ENCODE data around the gene VPS8. TPM values are rescaled to one million over a fixed set of nuclear protein-coding genes. Genes with fewer than 3 reads are reported as not detected.

Gene VPS8
- total RNA-seq, 4 donors from 2014 or later: 46.3 to 76.9 (median 59.3) TPM

GRCh38 chr3:184942735-184943134, 130.8 kb downstream of the VPS8 start:
- Histone ChIP-seq H3K27ac (no peak overlapping the region), H3K9me3 (no peaks in the 10 kb centered on the region), H3K4me1 (no peaks in the 10 kb centered on the region), H3K36me3 (peaks cover 0 to 53% (median 0%) of the 10 kb centered on the region in 3 donors), H3K4me3 (no peak overlapping the region), H3K27me3 (no peaks in the 10 kb centered on the region)
- no peak for DNase-seq (ENCODE audit: low spot score in 2 of 2)
- 86 to 94% methylated on average over 3 of the region's 3 CpGs for WGBS, 2 donors
- no peak for TF ChIP-seq CTCF (IDR thresholded peaks at IDR 0.05)
- TF ChIP-seq EP300 (IDR thresholded peaks at IDR 0.05): no peak
- no peak for TF ChIP-seq POLR2A (IDR thresholded peaks at IDR 0.05)

GRCh38 chr3:184944241-184944640, 132.3 kb downstream of the VPS8 start:
- Histone ChIP-seq H3K27me3 (no peaks in the 10 kb centered on the region), H3K36me3 (peaks cover 0 to 44% (median 0%) of the 10 kb centered on the region in 3 donors), H3K4me1 (no peaks in the 10 kb centered on the region), H3K9me3 (no peaks in the 10 kb centered on the region), H3K27ac (no peak overlapping the region), H3K4me3 (no peak overlapping the region)
- no peak for TF ChIP-seq POLR2A (IDR thresholded peaks at IDR 0.05)
- TF ChIP-seq CTCF (IDR thresholded peaks at IDR 0.05): no peak
- TF ChIP-seq EP300 (IDR thresholded peaks at IDR 0.05): no peak
- 66 to 74% methylated on average over 3 of the region's 3 CpGs for WGBS, 2 donors
- DNase-seq (ENCODE audit: low spot score in 2 of 2): no peak

- peaks cover 0 to 48% (median 0%) of the 10 kb centered on the region in 3 donors for H3K36me3 ChIP-seq
- no peak for DNase-seq (ENCODE audit: low spot score in 2 of 2)
- H3K27me3 ChIP-seq: no peaks in the 10 kb centered on the region
- no peaks in the 10 kb centered on the region for H3K4me1 ChIP-seq
- no peak overlapping the region for H3K27ac ChIP-seq
- no peak overlapping the region for H3K4me3 ChIP-seq
- TF ChIP-seq CTCF (IDR thresholded peaks at IDR 0.05) (no peak), EP300 (IDR thresholded peaks at IDR 0.05) (no peak), POLR2A (IDR thresholded peaks at IDR 0.05) (no peak)
- 86 to 96% methylated on average over 7 of the region's 7 CpGs for WGBS, 2 donors
- no peaks in the 10 kb centered on the region for H3K9me3 ChIP-seq
These were observed 134.1 kb downstream of the VPS8 start for GRCh38 chr3:184945886-184946625.

GRCh38 chr3:184946917-184947316, 135.0 kb downstream of the VPS8 start:
- H3K36me3 ChIP-seq: peaks cover 0 to 50% (median 0%) of the 10 kb centered on the region in 3 donors

More at GRCh38 chr3:184946917-184947316, 135.0 kb downstream of the VPS8 start:
- Histone ChIP-seq H3K27ac (no peak overlapping the region), H3K27me3 (no peaks in the 10 kb centered on the region), H3K4me3 (no peak overlapping the region), H3K9me3 (no peaks in the 10 kb centered on the region), H3K4me1 (no peaks in the 10 kb centered on the region)
- TF ChIP-seq CTCF (IDR thresholded peaks at IDR 0.05): no peak
- TF ChIP-seq EP300 (IDR thresholded peaks at IDR 0.05): no peak
- TF ChIP-seq POLR2A (IDR thresholded peaks at IDR 0.05): no peak
- WGBS, 2 donors: 77 to 86% methylated on average over 3 of the region's 3 CpGs
- DNase-seq (ENCODE audit: low spot score in 2 of 2): no peak
